ENCODE results near the gene IRS2.
"Not testable (repeated sequence)": the region's sequence is repeated elsewhere in the genome, so short reads cannot be mapped to it uniquely, and the experiment has no call there.

Gene IRS2

GRCh38 chr13:109786457-109787134 is at the start of gene IRS2:
TSS of gene IRS2 (minus strand) at chr13:109786583. CDS start at chr13:109786053, 530 bp downstream.
- DNase-seq, result peak; percentile 99 to 100

GRCh38 chr13:109834973-109835720 is 48.8 kb upstream of the IRS2 start:
- DNase-seq, result no peak

GRCh38 chr13:109833940-109834339 is 47.6 kb upstream of the IRS2 start:
- no peak for DNase-seq

GRCh38 chr13:109833071-109833470 is 46.7 kb upstream of the IRS2 start:
- no peak for DNase-seq

GRCh38 chr13:109828591-109829316 is 42.4 kb upstream of the IRS2 start:
- not testable (repeated sequence) for DNase-seq

GRCh38 chr13:109823201-109823600 is 36.8 kb upstream of the IRS2 start:
- not testable (repeated sequence) for DNase-seq

GRCh38 chr13:109821103-109821502 is 34.7 kb upstream of the IRS2 start:
- peak in 1 of 2 experiments; percentile 41 for DNase-seq

- no peak for DNase-seq
Observed at GRCh38 chr13:109819874-109820273, 33.5 kb upstream of the IRS2 start.

- no peak for DNase-seq
Observed at GRCh38 chr13:109818886-109819285, 32.5 kb upstream of the IRS2 start.

GRCh38 chr13:109817591-109818535 is 31.5 kb upstream of the IRS2 start:
- no peak for DNase-seq

- no peak for DNase-seq
Observed at GRCh38 chr13:109816808-109817203, 30.4 kb upstream of the IRS2 start.

GRCh38 chr13:109816112-109816807 is 29.9 kb upstream of the IRS2 start:
- DNase-seq, result no peak

- DNase-seq, result no peak
Observed at GRCh38 chr13:109815651-109816050, 29.3 kb upstream of the IRS2 start.

- no peak for DNase-seq
Observed at GRCh38 chr13:109813663-109814062, 27.3 kb upstream of the IRS2 start.

- no peak for DNase-seq
Observed at GRCh38 chr13:109812382-109812781, 26.0 kb upstream of the IRS2 start.

GRCh38 chr13:109810761-109811510 is 24.6 kb upstream of the IRS2 start:
- no peak for DNase-seq

- DNase-seq, result peak; percentile 84 to 94
Observed at GRCh38 chr13:109809216-109809932, 23.0 kb upstream of the IRS2 start.

- no peak for DNase-seq
Observed at GRCh38 chr13:109807345-109807744, 21.0 kb upstream of the IRS2 start.

- DNase-seq, result no peak
Observed at GRCh38 chr13:109804654-109805053, 18.3 kb upstream of the IRS2 start.

GRCh38 chr13:109803825-109804224 is 17.4 kb upstream of the IRS2 start:
- DNase-seq, result no peak

Data from SHP77 (cell line).